Right atrium auricular region (tissue), 2 donors: ENCODE results near the gene DMD. TPM values are rescaled to one million over a fixed set of nuclear protein-coding genes. Genes with fewer than 3 reads are reported as not detected.

Experiments
- DNase-seq: peaks from one replicate; pipeline ENCODE4 v3.0.0-alpha.2; 2019; ENCODE audit warnings: low spot score
- H3K27ac ChIP-seq, 2 donors: fragments of 200-600 bp; sonication (generic); 1 replicate in 1 of 2; 2 replicates in 1 of 2; pipeline ENCODE4 v1.5.1; 2016 to 2019
- H3K27me3 ChIP-seq, 2 donors: fragments of 200-600 bp; sonication (generic); one replicate each; pipeline versions ENCODE4 v1.5.1 to v1.6.0; 2017 to 2019
- H3K36me3 ChIP-seq: fragments of 200-600 bp; sonication (generic); one replicate; pipeline ENCODE4 v1.5.1; 2016
- H3K4me1 ChIP-seq, 2 donors: fragments of 200-600 bp; sonication (generic); one replicate each; pipeline versions ENCODE4 v1.5.1 to v1.6.0; 2017 to 2019
- H3K4me3 ChIP-seq, 2 donors: fragments of 200-600 bp; sonication (generic); 1 replicate in 1 of 2; 2 replicates in 1 of 2; pipeline ENCODE4 v1.5.1; 2017 to 2019; ENCODE audit warnings: mild to moderate bottlenecking in 1 of 2, moderate library complexity in 1 of 2
- H3K9me3 ChIP-seq, 2 donors: fragments of 200-600 bp; sonication (generic); one replicate each; pipeline ENCODE4 v1.5.1; 2019
- total RNA-seq, 2 donors: library from RNA; depleted of rRNA; stranded (reverse); fragments of >200 nt; gene quantifications; one replicate each; pipeline ENCODE4 v1.1.0, GENCODE V29; 2016
- TF ChIP-seq, protein P1 (sequence below), 2 donors: fragments of 200-600 bp; sonication (generic); IDR thresholded peaks; one replicate each; pipeline ENCODE4 v1.5.1; 2019; ENCODE audit warnings: antibody characterized with exemption in 2 of 2

DMD gene
- total RNA-seq, 2 donors from 2014 or later: 111 to 135 TPM

- H3K27me3 ChIP-seq: no peaks in the 10 kb centered on the region
- H3K27ac ChIP-seq: no peak overlapping the region
- H3K4me1 ChIP-seq: no peaks in the 10 kb centered on the region
- H3K36me3 ChIP-seq: no peaks in the 10 kb centered on the region
- TF ChIP-seq, protein P1, sequence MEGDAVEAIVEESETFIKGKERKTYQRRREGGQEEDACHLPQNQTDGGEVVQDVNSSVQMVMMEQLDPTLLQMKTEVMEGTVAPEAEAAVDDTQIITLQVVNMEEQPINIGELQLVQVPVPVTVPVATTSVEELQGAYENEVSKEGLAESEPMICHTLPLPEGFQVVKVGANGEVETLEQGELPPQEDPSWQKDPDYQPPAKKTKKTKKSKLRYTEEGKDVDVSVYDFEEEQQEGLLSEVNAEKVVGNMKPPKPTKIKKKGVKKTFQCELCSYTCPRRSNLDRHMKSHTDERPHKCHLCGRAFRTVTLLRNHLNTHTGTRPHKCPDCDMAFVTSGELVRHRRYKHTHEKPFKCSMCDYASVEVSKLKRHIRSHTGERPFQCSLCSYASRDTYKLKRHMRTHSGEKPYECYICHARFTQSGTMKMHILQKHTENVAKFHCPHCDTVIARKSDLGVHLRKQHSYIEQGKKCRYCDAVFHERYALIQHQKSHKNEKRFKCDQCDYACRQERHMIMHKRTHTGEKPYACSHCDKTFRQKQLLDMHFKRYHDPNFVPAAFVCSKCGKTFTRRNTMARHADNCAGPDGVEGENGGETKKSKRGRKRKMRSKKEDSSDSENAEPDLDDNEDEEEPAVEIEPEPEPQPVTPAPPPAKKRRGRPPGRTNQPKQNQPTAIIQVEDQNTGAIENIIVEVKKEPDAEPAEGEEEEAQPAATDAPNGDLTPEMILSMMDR (IDR thresholded peaks at IDR 0.05): no peak
- H3K9me3 ChIP-seq: no peaks in the 10 kb centered on the region
- no peak overlapping the region for H3K4me3 ChIP-seq
- no peak for DNase-seq
Measured at GRCh38 chrX:31838617-31839016, 1372.7 kb downstream of the DMD start.

- Histone ChIP-seq H3K36me3 (no peaks in the 10 kb centered on the region), H3K27ac (no peak overlapping the region), H3K4me3 (no peak overlapping the region), H3K27me3 (no peaks in the 10 kb centered on the region), H3K9me3 (no peaks in the 10 kb centered on the region), H3K4me1 (no peaks in the 10 kb centered on the region)
- TF ChIP-seq, protein P1 (IDR thresholded peaks at IDR 0.05): no peak
- DNase-seq: no peak
Measured at GRCh38 chrX:31837445-31838049, 1373.8 kb downstream of the DMD start.

DNA sequence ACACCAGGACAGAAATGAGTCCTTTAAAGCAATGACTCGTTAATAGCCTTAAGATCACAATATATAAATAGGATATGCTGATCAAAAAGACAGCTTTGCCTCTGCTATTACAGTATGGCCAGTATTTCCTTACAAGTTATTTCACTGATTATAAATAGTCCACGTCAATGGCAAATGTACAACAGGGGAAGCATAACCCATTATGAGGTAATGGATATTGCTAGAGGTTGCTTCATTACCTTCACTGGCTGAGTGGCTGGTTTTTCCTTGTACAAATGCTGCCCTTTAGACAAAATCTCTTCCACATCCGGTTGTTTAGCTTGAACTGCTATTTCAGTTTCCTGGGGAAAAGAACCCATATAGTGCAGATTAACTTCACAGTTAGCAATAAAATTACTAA is 1374.9 kb downstream of the DMD start:
- H3K4me1 ChIP-seq: no peaks in the 10 kb centered on the region
- no peaks in the 10 kb centered on the region for H3K9me3 ChIP-seq
- DNase-seq: no peak
- no peak overlapping the region for H3K27ac ChIP-seq
- H3K27me3 ChIP-seq: no peaks in the 10 kb centered on the region
- H3K36me3 ChIP-seq: no peaks in the 10 kb centered on the region
- TF ChIP-seq, protein P1 (IDR thresholded peaks at IDR 0.05): no peak
- H3K4me3 ChIP-seq: no peak overlapping the region

- H3K27ac ChIP-seq: no peak overlapping the region
- no peaks in the 10 kb centered on the region for H3K36me3 ChIP-seq
- no peak for DNase-seq
- no peaks in the 10 kb centered on the region for H3K9me3 ChIP-seq
- TF ChIP-seq, protein P1 (IDR thresholded peaks at IDR 0.05): no peak
- H3K27me3 ChIP-seq: no peaks in the 10 kb centered on the region
- H3K4me3 ChIP-seq: no peak overlapping the region
- no peaks in the 10 kb centered on the region for H3K4me1 ChIP-seq
Measured at GRCh38 chrX:31832263-31832662, 1379.1 kb downstream of the DMD start.

- H3K4me3 ChIP-seq: no peak overlapping the region
- H3K36me3 ChIP-seq: no peaks in the 10 kb centered on the region
- DNase-seq: no peak
- no peaks in the 10 kb centered on the region for H3K9me3 ChIP-seq
- no peak overlapping the region for H3K27ac ChIP-seq
- H3K4me1 ChIP-seq: no peaks in the 10 kb centered on the region
- TF ChIP-seq, protein P1 (IDR thresholded peaks at IDR 0.05): no peak
- H3K27me3 ChIP-seq: no peaks in the 10 kb centered on the region
Measured at GRCh38 chrX:31820430-31821210, 1390.7 kb downstream of the DMD start.
